NAMALWA (cell line): ENCODE results near the gene CDKN2B.
"Not testable (repeated sequence)": the region's sequence is repeated elsewhere in the genome, so short reads cannot be mapped to it uniquely, and the experiment has no call there.

ENCODE experiments used
- DNase-seq: peaks from one replicate; pipeline ENCODE4 v3.0.0-alpha.2; 2015; ENCODE audit warnings: low spot score

Gene CDKN2B

GRCh38 chr9:21969011-21969940 is 39.8 kb downstream of the CDKN2B start:
- no peak for DNase-seq

GRCh38 chr9:21968331-21969010 is 40.6 kb downstream of the CDKN2B start:
- no peak for DNase-seq

DNA sequence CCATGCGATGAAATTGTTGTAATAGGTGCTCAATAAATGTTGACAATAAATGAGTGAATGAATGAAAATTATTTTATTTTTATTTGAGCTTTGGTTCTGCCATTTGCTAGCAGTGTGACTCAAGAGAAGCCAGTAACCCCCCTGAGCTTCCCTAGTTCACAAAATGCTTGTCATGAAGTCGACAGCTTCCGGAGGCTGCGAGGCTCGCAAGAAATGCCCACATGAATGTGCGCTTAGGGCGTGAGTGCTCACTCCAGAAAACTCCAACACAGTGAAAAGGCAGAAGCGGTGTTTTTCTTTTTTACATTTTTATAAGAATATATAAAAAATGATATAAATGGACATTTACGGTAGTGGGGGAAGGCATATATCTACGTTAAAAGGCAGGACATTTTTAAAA is 41.4 kb downstream of the CDKN2B start:
- DNase-seq: no peak

DNA sequence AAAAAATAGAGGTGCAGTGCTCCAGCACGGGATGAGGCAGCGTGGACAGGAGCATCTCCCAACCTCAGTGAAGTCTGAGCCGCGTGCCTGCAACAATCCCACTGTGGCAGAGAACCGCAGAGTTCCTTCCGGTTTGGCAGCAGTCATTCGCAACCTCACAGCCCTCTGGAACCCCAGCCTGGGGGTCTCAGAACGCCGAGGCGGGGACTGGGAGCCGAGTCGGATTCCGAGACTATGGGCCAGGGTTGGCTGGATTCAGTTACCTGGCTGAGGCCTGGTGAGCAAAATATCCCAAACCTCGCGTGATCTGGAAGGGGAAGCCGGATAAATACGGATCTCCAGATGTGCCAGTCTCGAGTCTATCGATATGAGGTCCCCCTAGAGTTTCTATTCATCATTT is 41.9 kb downstream of the CDKN2B start:
- DNase-seq: no peak

DNA sequence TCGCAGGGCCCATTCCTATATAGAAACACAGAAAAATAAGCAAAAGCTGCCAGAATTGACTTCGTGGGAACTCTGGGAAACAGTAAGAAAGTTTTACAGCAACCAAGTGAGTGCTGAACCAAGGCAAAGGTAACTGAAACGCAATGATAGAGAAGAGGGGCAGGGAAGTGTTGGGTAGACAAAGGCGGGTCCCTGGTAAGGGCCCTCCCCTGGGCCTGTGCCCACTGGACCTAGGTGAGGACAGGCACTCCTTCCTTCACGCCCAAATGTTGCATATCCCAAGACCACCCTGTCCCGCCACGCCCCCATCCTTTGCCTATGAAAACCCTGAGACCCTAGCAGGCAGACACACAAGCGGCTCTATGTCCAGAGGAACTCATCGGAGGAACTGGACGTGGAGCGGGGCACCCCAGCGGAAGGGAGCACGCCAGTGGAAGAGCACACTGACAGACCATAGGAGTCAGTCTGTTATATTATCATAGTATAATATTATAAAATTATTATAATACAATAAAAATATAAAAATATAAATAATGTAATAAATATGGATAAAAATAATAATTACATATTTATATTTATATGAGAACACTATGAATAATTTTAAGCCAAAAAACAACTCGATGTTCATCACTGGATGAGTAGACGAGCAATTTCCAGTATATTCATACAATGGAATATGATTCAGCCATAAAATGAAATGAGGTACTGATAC is 42.8 kb downstream of the CDKN2B start:
- no peak for DNase-seq

GRCh38 chr9:21965401-21965951 is 43.6 kb downstream of the CDKN2B start:
- peak; percentile 52 for DNase-seq

GRCh38 chr9:21964925-21965385 is 44.1 kb downstream of the CDKN2B start:
- peak; percentile 38 for DNase-seq

- no peak for DNase-seq
Measured at GRCh38 chr9:21961569-21961968, 47.5 kb downstream of the CDKN2B start.

GRCh38 chr9:21959268-21959667 is 49.8 kb downstream of the CDKN2B start:
- DNase-seq: not testable (repeated sequence)

GRCh38 chr9:21958833-21959232 is 50.3 kb downstream of the CDKN2B start:
- DNase-seq: no peak
